DND-41 (cell line): ENCODE data around the gene HS3ST5.

ENCODE experiments used
- ATAC-seq: fragments of 200-7000 bp; cut with Tn5 transposase; 3 replicates; pipeline ENCODE4 v1.9.1; 2021; ENCODE audit warnings: low read depth; ENCODE audit not compliant: insufficient read depth
- DNase-seq: peaks from one replicate; pipeline ENCODE4 v3.0.0-alpha.2; 2020
- H2AFZ ChIP-seq: 2 replicates; pipeline ENCODE4 v1.6.0; 2012; ENCODE audit warnings: low read depth, low read length
- H3K27ac ChIP-seq: 2 replicates; pipeline ENCODE4 v1.5.1; 2012; ENCODE audit warnings: low read length, inconsistent platforms
- H3K27me3 ChIP-seq: fragments of 200-600 bp; sonication (generic); 2 replicates; pipeline ENCODE4 v1.6.0; 2012; ENCODE audit warnings: low read length, mild to moderate bottlenecking, inconsistent platforms; ENCODE audit not compliant: insufficient read depth, poor library complexity
- H3K36me3 ChIP-seq: 2 replicates; pipeline ENCODE4 v1.5.1; 2012; ENCODE audit warnings: low read length, inconsistent platforms; ENCODE audit not compliant: insufficient read depth
- H3K4me1 ChIP-seq: 2 replicates; pipeline ENCODE4 v1.5.1; 2012; ENCODE audit warnings: mild to moderate bottlenecking, low read length; ENCODE audit not compliant: insufficient read depth
- H3K4me2 ChIP-seq: 2 replicates; pipeline ENCODE4 v1.6.0; 2012; ENCODE audit warnings: mild to moderate bottlenecking, moderate library complexity, low read length, inconsistent platforms; ENCODE audit not compliant: insufficient read depth
- H3K4me3 ChIP-seq, 2 experiments: fragments of 200-600 bp in 1 of 2; shearing (Covaris generic) in 1 of 2; 2 replicates each; pipeline ENCODE4 v1.5.1; 2012 to 2016; ENCODE audit warnings: inconsistent platforms in 2 of 2, low read length in 2 of 2, mild to moderate bottlenecking in 2 of 2, low read depth in 1 of 2, moderate library complexity in 1 of 2
- H3K79me2 ChIP-seq: 2 replicates; pipeline ENCODE4 v1.6.0; 2012; ENCODE audit warnings: low read length, inconsistent platforms; ENCODE audit not compliant: insufficient read depth
- H3K9ac ChIP-seq: 2 replicates; pipeline ENCODE4 v1.6.0; 2012; ENCODE audit warnings: low read depth, mild to moderate bottlenecking, inconsistent platforms, low read length, moderate library complexity
- H3K9me3 ChIP-seq: 2 replicates; pipeline ENCODE4 v1.5.1; 2012; ENCODE audit warnings: low read length, moderate library complexity, mild to moderate bottlenecking, inconsistent platforms; ENCODE audit not compliant: insufficient read depth, severe bottlenecking
- H4K20me1 ChIP-seq: 2 replicates; pipeline ENCODE4 v1.6.0; 2012; ENCODE audit warnings: low read length; ENCODE audit not compliant: insufficient read depth
- CTCF ChIP-seq: IDR thresholded peaks from 2 replicates; pipeline ENCODE4 v1.5.1; 2012; ENCODE audit warnings: borderline replicate concordance, low read length, moderate library complexity, mild to moderate bottlenecking; ENCODE audit not compliant: poor library complexity, severe bottlenecking; ENCODE audit errors: extremely low read depth
- EZH2 ChIP-seq: IDR thresholded peaks from 3 replicates; pipeline ENCODE4 v1.6.1; 2012; ENCODE audit warnings: borderline replicate concordance, low read depth, mild to moderate bottlenecking, moderate library complexity, low read length, inconsistent platforms; ENCODE audit not compliant: severe bottlenecking

The HS3ST5 gene

GRCh38 chr6:114274836-114275235, 68.0 kb downstream of the HS3ST5 start:
- Histone ChIP-seq H3K4me2 (no peak overlapping the region), H3K27me3 (no peaks in the 10 kb centered on the region), H3K36me3 (no peaks in the 10 kb centered on the region), H3K4me1 (no peaks in the 10 kb centered on the region), H3K4me3 (no peak overlapping the region), H3K79me2 (no peaks in the 10 kb centered on the region), H3K9ac (no peak overlapping the region), H4K20me1 (no peaks in the 10 kb centered on the region), H3K9me3 (no peaks in the 10 kb centered on the region), H3K27ac (no peak overlapping the region), H2AFZ (no peak overlapping the region)
- ATAC-seq = no peak
- no peak for DNase-seq
- TF ChIP-seq CTCF = no peak
- no peak for TF ChIP-seq EZH2

- no peak overlapping the region for H3K27ac ChIP-seq
- no peaks in the 10 kb centered on the region for H3K9me3 ChIP-seq
- H3K9ac ChIP-seq = no peak overlapping the region
- no peaks in the 10 kb centered on the region for H4K20me1 ChIP-seq
- TF ChIP-seq EZH2 = no peak
- TF ChIP-seq CTCF = no peak
- H2AFZ ChIP-seq = no peak overlapping the region
- no peak overlapping the region for H3K4me3 ChIP-seq
- DNase-seq = no peak
- no peaks in the 10 kb centered on the region for H3K27me3 ChIP-seq
- no peak overlapping the region for H3K4me2 ChIP-seq
- no peaks in the 10 kb centered on the region for H3K79me2 ChIP-seq
- ATAC-seq = no peak
- no peaks in the 10 kb centered on the region for H3K36me3 ChIP-seq
- H3K4me1 ChIP-seq = no peaks in the 10 kb centered on the region
These were observed 70.2 kb downstream of the HS3ST5 start for GRCh38 chr6:114272582-114272981.

DNA sequence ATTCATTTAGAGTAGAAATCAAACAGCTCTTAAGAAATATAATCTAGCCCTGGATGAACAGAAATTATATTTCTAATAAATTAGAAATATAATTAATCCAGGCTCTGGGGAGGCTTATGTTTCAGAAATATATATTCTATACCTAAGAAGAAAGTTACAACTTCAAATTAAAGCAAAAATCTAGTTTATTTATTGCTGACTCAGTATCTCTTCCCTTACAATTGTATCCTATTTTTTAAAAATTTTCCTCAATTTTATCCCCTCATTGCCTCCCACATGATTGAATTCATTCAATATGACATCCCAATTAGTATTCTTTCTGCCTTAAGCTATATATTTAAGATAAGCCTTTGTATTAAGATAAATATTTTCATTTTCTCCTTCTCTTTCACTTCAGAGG, 71.4 kb downstream of the HS3ST5 start:
- TF ChIP-seq EZH2 (no peak), CTCF (no peak)
- H3K4me2 ChIP-seq = no peak overlapping the region
- no peak overlapping the region for H3K27ac ChIP-seq
- H3K79me2 ChIP-seq = no peaks in the 10 kb centered on the region
- no peak overlapping the region for H2AFZ ChIP-seq
- H3K36me3 ChIP-seq = no peaks in the 10 kb centered on the region
- H4K20me1 ChIP-seq = no peaks in the 10 kb centered on the region
- no peak for ATAC-seq
- H3K4me1 ChIP-seq = no peaks in the 10 kb centered on the region
- no peaks in the 10 kb centered on the region for H3K9me3 ChIP-seq
- no peak for DNase-seq
- H3K9ac ChIP-seq = no peak overlapping the region
- no peaks in the 10 kb centered on the region for H3K27me3 ChIP-seq
- no peak overlapping the region for H3K4me3 ChIP-seq

DNA sequence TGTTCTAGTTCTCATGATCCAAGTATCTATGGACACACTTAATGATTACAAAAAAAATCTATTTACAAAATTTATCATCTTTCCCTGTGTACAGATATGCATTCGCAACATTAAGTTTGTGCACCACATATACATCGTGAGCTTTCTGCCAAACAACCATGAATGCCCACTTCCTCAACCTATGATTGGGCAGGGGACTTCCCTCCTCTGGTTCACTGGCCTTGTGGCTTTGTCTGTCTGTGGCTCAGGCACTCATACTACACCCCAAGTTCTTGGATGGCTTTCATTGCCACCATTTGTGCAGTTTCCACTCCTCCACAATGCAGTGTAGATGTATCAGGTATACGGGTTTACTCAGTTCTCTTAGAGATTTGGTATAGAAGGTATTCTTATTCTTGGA, 74.9 kb downstream of the HS3ST5 start:
- H4K20me1 ChIP-seq = no peaks in the 10 kb centered on the region
- ATAC-seq = no peak
- H3K36me3 ChIP-seq = no peaks in the 10 kb centered on the region
- no peak for DNase-seq
- H3K27me3 ChIP-seq = no peaks in the 10 kb centered on the region
- H3K4me1 ChIP-seq = no peaks in the 10 kb centered on the region
- no peak overlapping the region for H3K9ac ChIP-seq
- H3K27ac ChIP-seq = no peak overlapping the region
- no peak overlapping the region for H3K4me2 ChIP-seq
- H3K9me3 ChIP-seq = no peaks in the 10 kb centered on the region
- no peak overlapping the region for H2AFZ ChIP-seq
- TF ChIP-seq CTCF (no peak), EZH2 (no peak)
- H3K4me3 ChIP-seq = no peak overlapping the region
- H3K79me2 ChIP-seq = no peaks in the 10 kb centered on the region
